ENCODE measurements around the gene NXPE4.
"Not testable (repeated sequence)": the region's sequence is repeated elsewhere in the genome, so short reads cannot be mapped to it uniquely, and the experiment has no call there.

The NXPE4 gene

GRCh38 chr11:114610984-114611944, 15.7 kb upstream of the NXPE4 start:
- DNase-seq (ENCODE audit: low read depth in 2 of 2) = no peak

- no peak for DNase-seq (ENCODE audit: low read depth in 2 of 2)
These were observed 15.0 kb upstream of the NXPE4 start for GRCh38 chr11:114610550-114610949.

GRCh38 chr11:114609429-114609828, 13.8 kb upstream of the NXPE4 start:
- DNase-seq (ENCODE audit: low read depth in 2 of 2) = no peak

GRCh38 chr11:114608605-114609004, 13.0 kb upstream of the NXPE4 start:
- not testable (repeated sequence) for DNase-seq (ENCODE audit: low read depth in 2 of 2)

GRCh38 chr11:114607753-114608459, 12.3 kb upstream of the NXPE4 start:
- DNase-seq (ENCODE audit: low read depth in 2 of 2) = no peak

- not testable (repeated sequence) for DNase-seq (ENCODE audit: low read depth in 2 of 2)
These were observed 11.2 kb upstream of the NXPE4 start for GRCh38 chr11:114606802-114607075.

GRCh38 chr11:114606003-114606801, 10.6 kb upstream of the NXPE4 start:
- DNase-seq (ENCODE audit: low read depth in 2 of 2) = no peak

- DNase-seq (ENCODE audit: low read depth in 2 of 2) = no peak
These were observed 9.8 kb upstream of the NXPE4 start for GRCh38 chr11:114605370-114605769.

GRCh38 chr11:114604886-114605285, 9.3 kb upstream of the NXPE4 start:
- DNase-seq (ENCODE audit: low read depth in 2 of 2) = no peak

GRCh38 chr11:114604179-114604813, 8.7 kb upstream of the NXPE4 start:
- DNase-seq (ENCODE audit: low read depth in 2 of 2) = no peak

- DNase-seq (ENCODE audit: low read depth in 2 of 2) = not testable (repeated sequence)
These were observed 7.6 kb upstream of the NXPE4 start for GRCh38 chr11:114603151-114603550.

GRCh38 chr11:114598461-114598860, 2.9 kb upstream of the NXPE4 start:
- no peak for DNase-seq (ENCODE audit: low read depth in 2 of 2)

- no peak for DNase-seq (ENCODE audit: low read depth in 2 of 2)
These were observed 761 bp upstream of the NXPE4 start for GRCh38 chr11:114596175-114596919.

- no peak for DNase-seq (ENCODE audit: low read depth in 2 of 2)
These were observed 883 bp downstream of the NXPE4 start for GRCh38 chr11:114594703-114595102.

- DNase-seq (ENCODE audit: low read depth in 2 of 2) = no peak
These were observed 8.1 kb downstream of the NXPE4 start for GRCh38 chr11:114587398-114587953.

GRCh38 chr11:114586797-114587196, 8.8 kb downstream of the NXPE4 start:
- DNase-seq (ENCODE audit: low read depth in 2 of 2) = no peak

- no peak for DNase-seq (ENCODE audit: low read depth in 2 of 2)
These were observed 23.9 kb downstream of the NXPE4 start for GRCh38 chr11:114571712-114572111.

- DNase-seq (ENCODE audit: low read depth in 2 of 2) = no peak
These were observed 25.8 kb downstream of the NXPE4 start for GRCh38 chr11:114569801-114570200.

GRCh38 chr11:114566276-114566675, 29.3 kb downstream of the NXPE4 start:
- no peak for DNase-seq (ENCODE audit: low read depth in 2 of 2)

- DNase-seq (ENCODE audit: low read depth in 2 of 2) = no peak
These were observed 30.8 kb downstream of the NXPE4 start for GRCh38 chr11:114564831-114565230.

GRCh38 chr11:114563077-114563476, 32.5 kb downstream of the NXPE4 start:
- no peak for DNase-seq (ENCODE audit: low read depth in 2 of 2)

Data from stimulated activated CD8-positive, alpha-beta memory T cell treated with anti-CD3 and anti-CD28 coated beads, Interleukin-15, amount 100 ng/mL, for 4 hours (primary cell).